ENCODE measurements around the gene RCOR1. TPM values are rescaled to one million over a fixed set of nuclear protein-coding genes. Genes with fewer than 3 reads are reported as not detected.
A peak's percentile ranks its signal among the peaks of the same experiment; 100 is the strongest.

Gene RCOR1
- total and polyA plus RNA-seq, 2 of the 8 experiments (the other 6 are each of a cell fraction or from before 2014, with no cell fraction given): 12.3 to 26.3 TPM

DNA sequence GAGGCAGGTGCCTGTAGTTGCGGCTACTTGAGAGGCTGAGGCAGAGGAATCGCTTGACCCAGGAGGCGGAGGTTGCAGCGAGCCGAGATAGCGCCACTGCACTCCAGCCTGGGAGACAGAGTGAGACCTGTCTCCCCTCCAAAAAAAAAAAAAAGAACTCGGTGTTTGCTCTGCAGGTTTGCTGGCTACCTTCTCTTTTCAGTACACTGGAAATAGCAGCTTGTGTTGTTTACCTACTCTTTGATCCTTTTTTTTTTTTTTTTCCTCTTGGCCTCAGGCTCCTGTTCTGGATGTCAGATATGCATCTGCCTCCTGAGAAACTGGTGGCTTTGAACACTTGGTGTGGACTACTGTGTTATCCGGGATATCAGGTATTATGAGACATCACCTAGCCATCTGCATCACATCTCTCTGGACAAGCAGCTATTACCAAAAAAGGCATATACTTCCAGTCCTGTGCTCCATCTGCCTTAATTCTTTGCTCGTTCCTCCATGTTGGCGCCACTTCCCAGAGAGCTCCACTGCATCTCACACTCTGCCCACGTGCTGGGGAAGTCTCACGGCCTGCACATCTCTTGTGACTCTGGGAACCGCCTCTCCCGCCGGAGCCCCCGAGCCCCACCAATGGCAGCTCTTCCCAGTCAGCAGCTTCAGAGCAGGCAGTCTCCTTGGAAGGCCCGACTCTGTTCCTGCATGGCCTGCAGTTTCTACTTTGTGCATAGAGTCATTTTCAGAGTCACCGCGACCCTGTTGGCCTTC lies 133.9 kb downstream of the RCOR1 start:
- Histone ChIP-seq H3K4me3 (ENCODE audit: extremely low read depth in 1 of 4, insufficient read depth in 2 of 4, low read depth in 3 of 4, low read length in 4 of 4) (no peak overlapping the region), H4K91ac (replicated peaks; ENCODE audit: insufficient read length, low read length) (no peak overlapping the region), H2BK12ac (ENCODE audit: low read depth, low read length) (no peak overlapping the region), H3K79me1 (ENCODE audit: low read depth, low read length) (no peaks in the 10 kb centered on the region; the same call in 1 of the 2 replicates), H3K4me2 (ENCODE audit: insufficient read depth in 1 of 2, low read depth in 2 of 2, low read length in 2 of 2) (no peak overlapping the region), H3K27ac (ENCODE audit: low read depth, low read length) (no peak overlapping the region), H2AFZ (ENCODE audit: low read length) (no peak overlapping the region), H3K23me2 (ENCODE audit: low read depth, low read length) (no peaks in the 10 kb centered on the region), H3K4me1 (replicated peaks in 1 of 4; ENCODE audit: control insufficient read depth in 3 of 4, insufficient read depth in 4 of 4, low read length in 3 of 4) (peaks cover 0 to 8% (median 1%) of the 10 kb centered on the region in 4 experiments; a peak in 3 of 7 replicates), H3K9ac (replicated peaks in 1 of 4; ENCODE audit: extremely low read depth in 1 of 4, low read depth in 3 of 4, low read length in 3 of 4) (no peak overlapping the region), H4K8ac (ENCODE audit: extremely low read depth, insufficient read depth, low read length) (no peak overlapping the region), H4K5ac (ENCODE audit: insufficient read length, low read depth, low read length) (no peak overlapping the region), H4K20me1 (replicated peaks in 1 of 2; ENCODE audit: control insufficient read depth in 1 of 2, insufficient read depth in 2 of 2, low read length in 2 of 2) (no peaks in the 10 kb centered on the region), H3K56ac (replicated peaks; ENCODE audit: insufficient read length, low read depth, low read length) (no peak overlapping the region), H3K36me3 (ENCODE audit: control insufficient read depth in 2 of 4, insufficient read depth in 4 of 4, low read length in 3 of 4) (peaks cover 3 to 67% (median 17%) of the 10 kb centered on the region in 4 experiments; a peak in 6 of 8 replicates), H3K27me3 (replicated peaks in 1 of 4; ENCODE audit: control insufficient read depth in 3 of 4, extremely low read depth in 1 of 4, insufficient read depth in 3 of 4, low read length in 3 of 4) (no peaks in the 10 kb centered on the region), H2BK20ac (ENCODE audit: low read length) (no peak overlapping the region), H2BK120ac (replicated peaks; ENCODE audit: low read depth, low read length) (no peak overlapping the region), H3K9me3 (ENCODE audit: insufficient read depth in 2 of 2, low read depth in 1 of 2, low read length in 1 of 2) (no peaks in the 10 kb centered on the region), H3K23ac (ENCODE audit: insufficient read length) (no peak overlapping the region), H2BK15ac (ENCODE audit: low read length) (no peak overlapping the region), H2AK5ac (ENCODE audit: low read depth, low read length) (no peak overlapping the region), H2BK5ac (ENCODE audit: low read depth, low read length) (no peak overlapping the region), H3K4ac (replicated peaks; ENCODE audit: insufficient read length, low read depth, low read length) (no peak overlapping the region), H3K18ac (ENCODE audit: extremely low read depth, low read length) (no peak overlapping the region), H3K79me2 (ENCODE audit: control insufficient read depth in 1 of 2, insufficient read depth in 2 of 2, low read length in 2 of 2) (no peaks in the 10 kb centered on the region), H3K14ac (ENCODE audit: insufficient read length) (no peak overlapping the region)
- ChIA-PET CTCF (ENCODE audit: partially characterized antibody) (interaction anchor here (1.2 to 1.7 kb wide), 3 partner anchors 23 to 48 kb away, joined by 3 to 8 read pairs (median 3); no protein-coding TSS in a partner anchor), POLR2A (ENCODE audit: partially characterized antibody) (interaction anchor here (0.7 kb wide), 1 partner anchor 34 kb away, joined by 3 read pairs; no protein-coding TSS in a partner anchor)
- peak in 1 of 2 experiments; percentile 37 for DNase-seq (ENCODE audit: low read depth in 1 of 2, low spot score in 2 of 2)
- no peak for FAIRE-seq
- 87% methylated on average over 17 of the region's 19 CpGs; no CpG with 5 or more reads in 1 of the 2 experiments for WGBS, 2 experiments (ENCODE audit: extremely low coverage in 1 of 2, insufficient coverage in 1 of 2, insufficient read length in 1 of 2, insufficient replicate concordance in 2 of 2, low coverage in 1 of 2, low lambda C conversion rate in 2 of 2, missing lambda C conversion rate in 1 of 2)
- no peak for TF ChIP-seq CTBP2 (IDR thresholded peaks at IDR 0.05; ENCODE audit: borderline replicate concordance, insufficient read depth, insufficient read length, low read length)
- TF ChIP-seq HDAC6 (IDR thresholded peaks at IDR 0.05; ENCODE audit: low read depth, low read length): no peak
- TF ChIP-seq TBP (IDR thresholded peaks at IDR 0.05; ENCODE audit: low read depth, low read length): no peak
- no peak for TF ChIP-seq CBX8 (IDR thresholded peaks at IDR 0.05; ENCODE audit: borderline replicate concordance, low read depth, low read length)
- TF ChIP-seq SP2 (IDR thresholded peaks at IDR 0.05; ENCODE audit: low read length): no peak
- TF ChIP-seq RBBP5 (IDR thresholded peaks at IDR 0.05; ENCODE audit: borderline replicate concordance, low read depth, low read length): no peak
- TF ChIP-seq, protein P1, sequence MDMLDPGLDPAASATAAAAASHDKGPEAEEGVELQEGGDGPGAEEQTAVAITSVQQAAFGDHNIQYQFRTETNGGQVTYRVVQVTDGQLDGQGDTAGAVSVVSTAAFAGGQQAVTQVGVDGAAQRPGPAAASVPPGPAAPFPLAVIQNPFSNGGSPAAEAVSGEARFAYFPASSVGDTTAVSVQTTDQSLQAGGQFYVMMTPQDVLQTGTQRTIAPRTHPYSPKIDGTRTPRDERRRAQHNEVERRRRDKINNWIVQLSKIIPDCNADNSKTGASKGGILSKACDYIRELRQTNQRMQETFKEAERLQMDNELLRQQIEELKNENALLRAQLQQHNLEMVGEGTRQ (IDR thresholded peaks at IDR 0.05; ENCODE audit: low read length): no peak
- no peak for TF ChIP-seq SP4 (IDR thresholded peaks at IDR 0.05; ENCODE audit: low read length)
- no peak for TF ChIP-seq BCL11A (IDR thresholded peaks at IDR 0.05; ENCODE audit: low read depth in 2 of 2, low read length in 2 of 2)
- TF ChIP-seq RAD21 (IDR thresholded peaks at IDR 0.05 in 1 of 2, conservative IDR thresholded peaks at IDR 0.05 in 1 of 2; ENCODE audit: low read depth in 2 of 2, low read length in 2 of 2): no peak
